ENCODE results near the gene NAXE.

- TF ChIP-seq ZFX (IDR thresholded peaks at IDR 0.05; ENCODE audit: borderline replicate concordance): no peak
- TF ChIP-seq, protein P1, sequence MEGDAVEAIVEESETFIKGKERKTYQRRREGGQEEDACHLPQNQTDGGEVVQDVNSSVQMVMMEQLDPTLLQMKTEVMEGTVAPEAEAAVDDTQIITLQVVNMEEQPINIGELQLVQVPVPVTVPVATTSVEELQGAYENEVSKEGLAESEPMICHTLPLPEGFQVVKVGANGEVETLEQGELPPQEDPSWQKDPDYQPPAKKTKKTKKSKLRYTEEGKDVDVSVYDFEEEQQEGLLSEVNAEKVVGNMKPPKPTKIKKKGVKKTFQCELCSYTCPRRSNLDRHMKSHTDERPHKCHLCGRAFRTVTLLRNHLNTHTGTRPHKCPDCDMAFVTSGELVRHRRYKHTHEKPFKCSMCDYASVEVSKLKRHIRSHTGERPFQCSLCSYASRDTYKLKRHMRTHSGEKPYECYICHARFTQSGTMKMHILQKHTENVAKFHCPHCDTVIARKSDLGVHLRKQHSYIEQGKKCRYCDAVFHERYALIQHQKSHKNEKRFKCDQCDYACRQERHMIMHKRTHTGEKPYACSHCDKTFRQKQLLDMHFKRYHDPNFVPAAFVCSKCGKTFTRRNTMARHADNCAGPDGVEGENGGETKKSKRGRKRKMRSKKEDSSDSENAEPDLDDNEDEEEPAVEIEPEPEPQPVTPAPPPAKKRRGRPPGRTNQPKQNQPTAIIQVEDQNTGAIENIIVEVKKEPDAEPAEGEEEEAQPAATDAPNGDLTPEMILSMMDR (IDR thresholded peaks at IDR 0.05): no peak
These were observed 31.7 kb upstream of the NAXE start for GRCh38 chr1:156559797-156560385.

All from 22Rv1 (cell line).